Lower lobe of right lung (tissue), 2 donors: ENCODE data around the gene PATJ. TPM values are rescaled to one million over a fixed set of nuclear protein-coding genes. Genes with fewer than 3 reads are reported as not detected.
A peak's percentile ranks its signal among the peaks of the same experiment; 100 is the strongest.
"Not testable (repeated sequence)": the region's sequence is repeated elsewhere in the genome, so short reads cannot be mapped to it uniquely, and the experiment has no call there.

Experiments used
- ATAC-seq, 2 donors: fragments of 200-7000 bp; cut with Tn5 transposase; one replicate each; pipeline ENCODE4 v1.9.1; 2020 to 2022; ENCODE audit warnings: mild to moderate bottlenecking in 2 of 2, moderate library complexity in 2 of 2
- DNase-seq: peaks from one replicate; pipeline ENCODE4 v3.0.0-alpha.2; 2020
- H3K27ac ChIP-seq: fragments of 200-600 bp; one replicate; pipeline ENCODE4 v1.8.0; 2022
- H3K27me3 ChIP-seq: fragments of 200-600 bp; one replicate; pipeline ENCODE4 v1.8.0; 2022; ENCODE audit warnings: low read depth
- H3K36me3 ChIP-seq: fragments of 200-600 bp; one replicate; pipeline ENCODE4 v1.8.0; 2022; ENCODE audit warnings: mild to moderate bottlenecking
- H3K4me1 ChIP-seq: fragments of 200-600 bp; one replicate; pipeline ENCODE4 v1.8.0; 2022
- H3K4me3 ChIP-seq: fragments of 200-600 bp; one replicate; pipeline ENCODE4 v1.8.0; 2022; ENCODE audit warnings: mild to moderate bottlenecking
- H3K9me3 ChIP-seq: fragments of 200-600 bp; one replicate; pipeline ENCODE4 v1.8.0; 2022
- CTCF ChIP-seq: fragments of 200-600 bp; IDR thresholded peaks from one replicate; pipeline ENCODE4 v1.8.0; 2022; ENCODE audit warnings: antibody characterized with exemption, mild to moderate bottlenecking
- intact Hi-C: fragments of 100-400 bp; cut with DNase I; formaldehyde crosslinking; loops from one replicate; pipeline ENCODE4 v1.11.0; 2022
- total RNA-seq: library from RNA; stranded (reverse); fragmentation: NEBNext Ultra II Directional; extraction: Animal tissue kit (Norgen Biotek cat#: 25700); gene quantifications from one replicate; pipeline ENCODE4 v1.2.1, GENCODE V29; 2021
- donor health status: DM: no; HTN: yes; CAD: no; lungs with severe emphysema.

PATJ gene
- total RNA-seq, 1 donor from 2014 or later: 63.9 TPM

GRCh38 chr1:62144238-62144831 lies 402.1 kb downstream of the PATJ start:
- intact Hi-C loops: no loop called here
- TF ChIP-seq CTCF: peak; percentile 66
- peak in 1 of 2 donors; percentile 36 for ATAC-seq

GRCh38 chr1:62159940-62160348 lies 417.7 kb downstream of the PATJ start:
- Histone ChIP-seq H3K36me3 (peaks cover 4% of the 10 kb centered on the region), H3K4me3 (no peak overlapping the region), H3K4me1 (no peaks in the 10 kb centered on the region), H3K27me3 (no peaks in the 10 kb centered on the region), H3K9me3 (no peaks in the 10 kb centered on the region), H3K27ac (no peak overlapping the region)
- intact Hi-C loops: no loop called here
- no peak for ATAC-seq
- DNase-seq: no peak
- no peak for TF ChIP-seq CTCF

More at GRCh38 chr1:62144238-62144831, 402.1 kb downstream of the PATJ start:
- no peak overlapping the region for H3K4me3 ChIP-seq
- H3K4me1 ChIP-seq: no peaks in the 10 kb centered on the region
- peaks cover 13% of the 10 kb centered on the region for H3K36me3 ChIP-seq
- H3K27me3 ChIP-seq: no peaks in the 10 kb centered on the region
- no peak for DNase-seq
- H3K27ac ChIP-seq: no peak overlapping the region
- H3K9me3 ChIP-seq: no peaks in the 10 kb centered on the region

GRCh38 chr1:62161711-62162110 lies 419.4 kb downstream of the PATJ start:
- Histone ChIP-seq H3K27ac (no peak overlapping the region), H3K4me1 (no peaks in the 10 kb centered on the region), H3K27me3 (no peaks in the 10 kb centered on the region), H3K36me3 (peaks cover 4% of the 10 kb centered on the region), H3K4me3 (no peak overlapping the region), H3K9me3 (no peaks in the 10 kb centered on the region)
- intact Hi-C loops: no loop called here
- no peak for ATAC-seq
- DNase-seq: no peak
- no peak for TF ChIP-seq CTCF

GRCh38 chr1:62170380-62170779 lies 428.1 kb downstream of the PATJ start:
- H3K36me3 ChIP-seq, DNase-seq, H3K9me3 ChIP-seq, H3K4me1 ChIP-seq, H3K27me3 ChIP-seq, intact Hi-C loops, H3K4me3 ChIP-seq, H3K27ac ChIP-seq: not testable (repeated sequence)
- peak in 1 of 2 donors; percentile 45 for ATAC-seq

- intact Hi-C loops: no loop called here
- DNase-seq (no peak), ATAC-seq (peak in 1 of 2 donors; percentile 67)
- Histone ChIP-seq H3K27me3 (no peaks in the 10 kb centered on the region), H3K36me3 (no peaks in the 10 kb centered on the region), H3K27ac (no peak overlapping the region), H3K4me1 (no peaks in the 10 kb centered on the region), H3K9me3 (no peaks in the 10 kb centered on the region), H3K4me3 (no peak overlapping the region)
- TF ChIP-seq CTCF: peak; percentile 69
These were observed 433.4 kb downstream of the PATJ start for GRCh38 chr1:62175568-62176179.

- H3K4me1 ChIP-seq: no peaks in the 10 kb centered on the region
- H3K4me3 ChIP-seq: no peak overlapping the region
- no peaks in the 10 kb centered on the region for H3K27me3 ChIP-seq
- intact Hi-C loops: no loop called here
- DNase-seq (no peak), ATAC-seq (no peak)
- TF ChIP-seq CTCF: no peak
- H3K27ac ChIP-seq: no peak overlapping the region
- H3K36me3 ChIP-seq: no peaks in the 10 kb centered on the region
- H3K9me3 ChIP-seq: no peaks in the 10 kb centered on the region
These were observed 434.5 kb downstream of the PATJ start for GRCh38 chr1:62176597-62177312.
